T-helper 1 cell treated with Interleukin-12 subunit alpha and Interleukin-12 subunit beta and Interleukin-4 antibody, amounts not matched to agents 30 ng/mL and 1 ng/mL, for 36 hours (primary cell): ENCODE measurements around the gene AIF1L. TPM values are rescaled to one million over a fixed set of nuclear protein-coding genes. Genes with fewer than 3 reads are reported as not detected.
"Not testable (repeated sequence)": the region's sequence is repeated elsewhere in the genome, so short reads cannot be mapped to it uniquely, and the experiment has no call there.

ENCODE experiments used
- intact Hi-C: fragments of 100-400 bp; cut with micrococcal nuclease; formaldehyde crosslinking; loops from one replicate; pipeline ENCODE4 v1.15.1; 2024
- total RNA-seq: library from RNA; stranded (reverse); gene quantifications from 2 replicates; pipeline ENCODE4 v1.2.3, GENCODE V29; 2022

The AIF1L gene
- total RNA-seq, 1 donor from 2014 or later = 0.10 TPM

GRCh38 chr9:131117762-131118145, 21.4 kb downstream of the AIF1L start:
- intact Hi-C loops = no loop called here

GRCh38 chr9:131119600-131119999, 23.3 kb downstream of the AIF1L start:
- intact Hi-C loops = no loop called here

- intact Hi-C loops = loop anchor here (10.0 kb wide), 1 partner anchor 1284 kb away; the partner anchor contains the start of gene TTF1
Observed at GRCh38 chr9:131120620-131121228, 24.4 kb downstream of the AIF1L start.

GRCh38 chr9:131121346-131121745, 25.0 kb downstream of the AIF1L start:
- intact Hi-C loops = loop anchor here (10.0 kb wide), 1 partner anchor 1283 kb away; the partner anchor contains the start of gene TTF1

DNA sequence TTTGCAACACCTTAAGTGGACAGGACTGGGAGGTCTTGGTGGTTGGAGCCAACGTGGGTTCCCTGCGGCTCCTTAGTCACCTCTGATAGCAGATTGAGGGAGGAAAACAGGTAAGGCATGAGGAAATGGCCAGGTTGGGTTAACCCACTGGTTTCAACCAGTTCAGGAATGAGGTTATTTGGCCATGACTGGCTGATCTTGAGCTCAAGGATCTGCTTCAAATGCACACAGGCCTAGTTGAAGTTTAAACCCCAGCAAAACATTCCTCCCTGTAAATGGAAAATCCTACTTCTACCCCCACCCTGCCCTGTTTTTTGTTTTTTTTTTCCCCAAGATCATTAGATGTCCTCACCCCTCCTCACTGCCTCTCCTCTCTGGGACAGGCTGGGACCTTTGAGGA, 25.8 kb downstream of the AIF1L start:
- intact Hi-C loops = loop anchor here (10.0 kb wide), 1 partner anchor 1283 kb away; the partner anchor contains the start of gene TTF1

DNA sequence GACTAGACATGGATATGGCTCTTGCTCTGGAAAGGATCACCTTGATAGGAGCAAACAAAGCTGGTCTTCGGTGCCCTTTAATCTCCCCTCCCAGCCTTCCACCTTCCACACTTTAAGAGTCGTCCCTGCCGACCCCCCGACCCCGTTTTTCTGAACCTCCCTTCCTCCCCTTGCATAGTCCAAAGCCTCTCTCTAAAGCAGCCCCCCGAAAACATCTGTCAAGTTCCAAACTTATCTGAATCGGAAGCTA, 28.6 kb downstream of the AIF1L start:
- intact Hi-C loops = loop anchor here (1.0 to 10.0 kb wide), 15 partner anchors 67 to 1752 kb away; partner anchors contain the start of genes AK8, EXOSC2, SPACA9 and TTF1

GRCh38 chr9:131125288-131126058, 29.1 kb downstream of the AIF1L start, which contains the start of gene NUP214:
Gene NUP214 (plus strand): TSS chr9:131125586. CDS start chr9:131125705, 119 bp downstream.
- intact Hi-C loops = loop anchor here (1.0 to 10.0 kb wide), 15 partner anchors 67 to 1752 kb away; partner anchors contain the start of genes AK8, EXOSC2, SPACA9 and TTF1

DNA sequence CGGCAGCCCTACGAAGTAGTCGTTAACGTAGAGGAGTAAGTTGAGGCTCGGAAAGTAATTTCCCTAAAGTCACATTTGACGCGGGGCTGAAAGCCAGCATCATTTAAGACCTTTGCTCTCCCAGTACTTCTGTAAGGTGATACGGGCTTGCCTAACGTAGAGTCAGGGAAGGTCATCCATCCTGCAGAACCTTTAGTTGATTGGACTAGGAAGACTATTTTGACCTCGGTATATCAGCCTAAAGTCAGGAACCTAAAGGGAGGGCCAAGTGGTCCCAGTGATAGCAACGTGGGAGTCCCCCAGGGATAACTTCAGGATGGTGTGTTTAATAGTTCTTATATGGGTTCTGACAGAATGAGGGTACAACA, 29.7 kb downstream of the AIF1L start:
- intact Hi-C loops = loop anchor here (5.0 to 10.0 kb wide), 3 partner anchors 621 to 1751 kb away; partner anchors contain the start of genes AK8, SPACA9 and TTF1

GRCh38 chr9:131129183-131129582, 32.9 kb downstream of the AIF1L start:
- intact Hi-C loops = loop anchor here (5.0 to 10.0 kb wide), 3 partner anchors 618 to 1748 kb away; partner anchors contain the start of genes AK8, SPACA9 and TTF1

GRCh38 chr9:131138676-131139075, 42.3 kb downstream of the AIF1L start:
- intact Hi-C loops = no loop called here

GRCh38 chr9:131140112-131140511, 43.8 kb downstream of the AIF1L start:
- intact Hi-C loops = no loop called here

DNA sequence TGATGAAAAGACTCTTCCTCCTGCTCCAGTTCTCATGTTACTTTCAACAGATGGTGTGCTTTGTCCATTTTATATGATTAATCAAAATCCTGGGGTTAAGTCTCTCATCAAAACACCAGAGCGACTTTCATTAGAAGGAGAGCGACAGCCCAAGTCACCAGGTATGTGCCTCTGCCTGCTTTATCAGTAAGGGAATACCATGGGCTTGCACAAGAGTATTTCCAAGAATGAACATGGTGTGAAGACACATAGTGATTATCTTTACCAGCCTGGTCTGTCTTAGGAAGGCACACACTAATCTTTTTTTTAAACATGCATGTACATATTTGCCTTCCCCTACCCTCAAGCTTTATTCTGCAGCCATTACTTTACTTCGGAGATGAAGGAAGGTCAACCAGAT, 44.2 kb downstream of the AIF1L start:
- intact Hi-C loops = no loop called here

- intact Hi-C loops = no loop called here
Observed at GRCh38 chr9:131142160-131142559, 45.8 kb downstream of the AIF1L start.

DNA sequence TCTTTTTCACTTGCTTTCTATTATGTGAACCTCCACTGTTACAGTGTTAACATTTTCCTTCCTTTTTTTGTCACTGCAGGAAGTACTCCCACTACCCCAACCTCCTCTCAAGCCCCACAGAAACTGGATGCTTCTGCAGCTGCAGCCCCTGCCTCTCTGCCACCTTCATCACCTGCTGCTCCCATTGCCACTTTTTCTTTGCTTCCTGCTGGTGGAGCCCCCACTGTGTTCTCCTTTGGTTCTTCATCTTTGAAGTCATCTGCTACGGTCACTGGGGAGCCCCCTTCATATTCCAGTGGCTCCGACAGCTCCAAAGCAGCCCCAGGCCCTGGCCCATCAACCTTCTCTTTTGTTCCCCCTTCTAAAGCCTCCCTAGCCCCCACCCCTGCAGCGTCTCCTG, 47.9 kb downstream of the AIF1L start:
- intact Hi-C loops = no loop called here

DNA sequence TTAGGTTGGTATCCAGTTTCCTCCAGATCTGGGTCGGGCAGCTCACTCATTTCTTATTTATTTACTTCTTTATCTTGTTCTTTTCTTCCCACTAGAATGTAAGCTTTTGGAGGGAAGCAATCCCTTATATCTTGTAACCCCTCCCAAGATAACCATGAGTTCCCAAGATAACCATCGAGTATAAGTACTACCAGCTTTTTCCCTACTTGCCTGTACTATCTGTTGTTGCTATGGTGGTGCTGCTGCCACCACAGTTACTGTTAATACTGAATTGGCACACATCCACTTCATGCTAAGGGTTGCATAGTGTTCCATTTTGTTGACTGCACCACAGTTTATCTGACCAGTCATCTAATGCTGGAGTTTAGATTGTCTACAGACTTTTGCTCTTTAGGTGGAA, 48.9 kb downstream of the AIF1L start:
- intact Hi-C loops = no loop called here

- intact Hi-C loops = no loop called here
Observed at GRCh38 chr9:131146186-131146585, 49.9 kb downstream of the AIF1L start.

DNA sequence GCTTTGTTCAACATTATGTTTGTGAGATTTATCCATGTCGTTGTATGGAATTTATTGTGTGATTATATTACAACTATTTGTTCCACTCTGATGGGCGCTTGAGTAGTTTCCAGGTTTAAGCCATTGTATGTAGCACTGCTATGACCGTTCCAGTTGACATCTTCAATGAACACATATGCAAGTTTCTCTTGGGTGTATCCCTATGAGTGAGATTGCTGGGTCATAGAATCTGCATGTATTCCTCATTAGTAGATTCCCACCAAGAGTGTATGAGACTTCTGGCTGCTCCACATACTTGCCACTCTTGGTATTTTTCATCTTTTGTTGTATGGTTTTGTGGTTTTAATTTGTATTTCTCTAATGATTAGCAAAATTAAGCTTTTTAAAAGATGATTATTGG, 51.9 kb downstream of the AIF1L start:
- intact Hi-C loops = no loop called here

DNA sequence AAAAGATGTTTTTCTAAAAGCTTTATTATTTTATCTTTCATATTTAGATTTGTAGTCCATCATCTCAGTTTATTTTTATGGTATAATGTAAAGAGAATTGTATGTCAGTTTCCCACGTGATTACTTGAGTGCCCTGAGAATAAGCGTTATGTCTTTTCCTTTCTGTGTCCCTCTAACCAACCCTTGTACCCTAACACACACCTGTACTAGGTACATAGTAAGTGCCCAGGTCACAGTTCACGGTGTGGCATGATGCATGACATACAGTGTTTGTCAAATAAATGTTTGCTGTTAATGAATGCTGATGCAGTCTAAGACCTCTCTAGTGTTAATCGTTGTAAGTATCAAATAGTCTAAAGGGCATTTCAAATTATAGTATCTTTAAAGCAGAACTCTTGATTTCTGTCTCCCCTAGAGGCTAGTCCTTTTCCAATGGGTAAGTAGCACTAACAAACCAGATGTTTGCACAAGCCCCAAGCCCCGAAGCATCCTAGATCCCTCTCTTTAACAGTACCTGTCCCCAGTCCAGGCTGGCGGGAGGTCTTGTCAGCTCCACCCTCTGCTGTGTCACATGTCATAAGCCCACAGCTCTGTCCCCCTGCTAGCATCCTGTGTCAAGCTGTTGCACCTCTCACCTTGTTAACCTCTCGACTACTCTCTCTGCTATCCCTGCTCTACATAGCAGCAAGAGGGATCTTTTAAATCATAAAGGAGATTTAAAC, 52.8 kb downstream of the AIF1L start:
- intact Hi-C loops = no loop called here

DNA sequence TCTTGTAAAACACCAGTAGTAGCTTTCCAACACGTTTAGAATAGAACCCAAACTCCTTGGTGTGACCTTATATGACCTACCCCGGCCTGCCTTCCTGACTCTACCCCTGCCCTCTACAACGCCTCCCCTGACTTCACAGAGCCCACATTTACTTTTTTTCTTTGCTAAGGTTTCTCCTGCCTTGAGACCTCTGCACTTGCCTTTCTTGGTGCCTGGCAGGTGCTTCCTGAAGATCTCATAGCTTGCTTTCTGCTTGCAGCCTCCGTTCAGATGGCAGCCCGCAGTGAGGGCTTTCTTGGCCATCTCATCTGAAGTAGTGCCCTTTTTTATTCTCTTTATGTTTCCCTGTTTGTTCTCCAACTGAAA, 53.3 kb downstream of the AIF1L start:
- intact Hi-C loops = no loop called here

GRCh38 chr9:131153595-131153994, 57.3 kb downstream of the AIF1L start:
- intact Hi-C loops = no loop called here

DNA sequence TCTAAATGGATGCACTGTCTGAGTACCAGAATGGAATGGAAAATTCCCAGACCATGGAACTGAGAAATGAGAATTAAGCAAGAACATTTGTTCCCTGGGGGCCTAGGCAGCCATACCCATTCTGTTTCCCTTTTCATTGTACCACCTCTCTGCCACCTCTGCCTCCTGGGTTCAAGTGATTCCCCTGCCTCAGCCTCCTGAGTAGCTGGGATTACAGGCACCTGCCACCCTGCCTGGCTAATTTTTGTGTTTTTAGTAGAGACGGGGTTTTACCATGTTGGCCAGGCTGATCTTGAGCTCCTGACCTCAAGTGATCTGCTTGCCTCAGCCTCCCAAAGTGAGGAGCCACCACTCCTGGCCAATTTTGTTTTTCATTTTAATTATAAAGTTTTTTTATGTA, 62.3 kb downstream of the AIF1L start:
- intact Hi-C loops = not testable (repeated sequence)
